GM21723 (cell line): ENCODE results near the gene CAMKMT.

Source experiments
- ATAC-seq: cut with Tn5 transposase; IDR thresholded peaks from one replicate; pipeline ENCODE4 v1.9.1; 2021; ENCODE audit warnings: mild to moderate bottlenecking, moderate library complexity; ENCODE audit not compliant: unreplicated experiment

The CAMKMT gene

GRCh38 chr2:44723921-44724320 lies 362.2 kb downstream of the CAMKMT start:
- ATAC-seq, result no peak

- no peak for ATAC-seq
These were observed 368.8 kb downstream of the CAMKMT start for GRCh38 chr2:44730593-44730992.

- peak; percentile 98 for ATAC-seq
These were observed 369.8 kb downstream of the CAMKMT start for GRCh38 chr2:44731505-44731904.

GRCh38 chr2:44736270-44736942 lies 374.7 kb downstream of the CAMKMT start:
- ATAC-seq, result no peak

- no peak for ATAC-seq
These were observed 378.9 kb downstream of the CAMKMT start for GRCh38 chr2:44740678-44741077.

- no peak for ATAC-seq
These were observed 379.8 kb downstream of the CAMKMT start for GRCh38 chr2:44741507-44741906.

GRCh38 chr2:44742057-44742456 lies 380.3 kb downstream of the CAMKMT start:
- ATAC-seq, result no peak

GRCh38 chr2:44743473-44743872 lies 381.7 kb downstream of the CAMKMT start:
- no peak for ATAC-seq

- no peak for ATAC-seq
These were observed 383.5 kb downstream of the CAMKMT start for GRCh38 chr2:44744961-44745892.

GRCh38 chr2:44745922-44746766 lies 384.4 kb downstream of the CAMKMT start:
- ATAC-seq, result no peak

GRCh38 chr2:44746856-44747615 lies 385.3 kb downstream of the CAMKMT start:
- no peak for ATAC-seq

GRCh38 chr2:44747794-44748193 lies 386.0 kb downstream of the CAMKMT start:
- ATAC-seq, result no peak

GRCh38 chr2:44751754-44752479 lies 390.2 kb downstream of the CAMKMT start:
- ATAC-seq, result no peak

GRCh38 chr2:44752761-44753160 lies 391.0 kb downstream of the CAMKMT start:
- ATAC-seq, result no peak

- ATAC-seq, result no peak
These were observed 392.0 kb downstream of the CAMKMT start for GRCh38 chr2:44753552-44754285.

GRCh38 chr2:44758591-44758990 lies 396.8 kb downstream of the CAMKMT start:
- no peak for ATAC-seq

- ATAC-seq, result no peak
These were observed 398.1 kb downstream of the CAMKMT start for GRCh38 chr2:44759823-44760222.

- ATAC-seq, result no peak
These were observed 401.6 kb downstream of the CAMKMT start for GRCh38 chr2:44763275-44763782.

GRCh38 chr2:44766220-44766619 lies 404.5 kb downstream of the CAMKMT start:
- ATAC-seq, result no peak
